Activated T-cell treated with anti-CD3 and anti-CD28 coated beads for 24 hours (primary cell): ENCODE results near the gene PTRH1.

ENCODE experiments used
- DNase-seq: peaks from one replicate; pipeline ENCODE4 v3.0.0-alpha.2; 2020; ENCODE audit warnings: low read depth

The PTRH1 gene

DNA sequence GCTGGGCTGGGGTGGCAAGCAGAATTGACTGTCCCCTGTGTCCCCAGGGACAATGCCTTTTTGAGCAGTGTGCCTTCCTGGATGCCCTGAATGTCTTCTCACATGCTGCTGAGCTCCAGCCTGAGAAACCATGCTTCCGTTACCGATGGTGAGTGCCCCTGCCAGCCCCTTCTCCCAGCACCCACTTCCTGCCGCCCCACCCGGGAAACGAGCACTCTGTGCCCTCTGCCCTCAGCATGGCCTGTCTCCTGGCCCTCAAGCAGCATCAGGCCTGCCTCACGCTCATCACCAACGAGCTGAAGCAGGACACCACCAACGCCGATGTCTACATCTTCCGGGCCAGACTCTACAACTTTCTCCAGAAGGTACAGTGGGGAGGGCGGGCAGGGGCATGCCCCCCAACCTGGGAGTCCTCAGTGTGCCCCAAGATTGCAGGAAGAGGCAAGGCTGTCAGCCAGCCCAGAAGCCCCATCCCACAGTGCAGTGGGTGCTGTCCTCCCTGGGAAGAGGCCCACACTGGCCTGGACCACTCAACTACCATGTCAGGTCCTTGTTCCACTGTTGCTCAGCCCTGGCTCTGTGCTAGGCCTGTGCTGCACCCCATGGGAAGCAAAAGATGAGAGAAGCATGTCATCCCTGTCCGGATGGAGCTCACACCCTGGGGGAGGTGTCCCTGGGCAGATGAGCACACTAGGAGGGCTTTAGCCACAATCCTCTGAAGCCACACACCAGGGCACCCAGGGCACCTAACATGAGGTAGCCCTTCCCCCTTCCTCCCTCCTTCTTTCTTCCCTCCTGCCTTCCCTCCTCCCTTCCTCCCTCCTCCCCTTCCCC is 4.8 kb upstream of the PTRH1 start:
- DNase-seq, result no peak

DNA sequence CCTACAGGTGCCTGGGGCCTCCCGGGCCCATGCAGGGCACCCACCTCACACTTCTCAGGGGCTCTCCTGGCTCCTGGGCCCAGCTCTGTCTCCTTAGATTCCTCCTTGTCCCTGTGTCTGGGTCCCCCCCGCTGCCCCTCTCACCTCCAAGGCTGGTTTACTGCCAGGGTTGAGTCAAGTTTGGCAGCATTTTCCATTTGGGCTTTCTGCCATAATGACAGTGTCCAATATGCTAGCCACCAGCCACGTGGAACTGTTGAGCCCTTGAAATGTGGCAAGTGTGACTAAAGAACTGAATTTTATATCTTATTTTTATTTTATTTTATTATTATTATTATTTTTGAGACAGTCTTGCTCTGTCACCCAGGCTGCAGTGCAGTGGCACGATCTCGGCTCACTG is 2.3 kb upstream of the PTRH1 start:
- no peak for DNase-seq

DNA sequence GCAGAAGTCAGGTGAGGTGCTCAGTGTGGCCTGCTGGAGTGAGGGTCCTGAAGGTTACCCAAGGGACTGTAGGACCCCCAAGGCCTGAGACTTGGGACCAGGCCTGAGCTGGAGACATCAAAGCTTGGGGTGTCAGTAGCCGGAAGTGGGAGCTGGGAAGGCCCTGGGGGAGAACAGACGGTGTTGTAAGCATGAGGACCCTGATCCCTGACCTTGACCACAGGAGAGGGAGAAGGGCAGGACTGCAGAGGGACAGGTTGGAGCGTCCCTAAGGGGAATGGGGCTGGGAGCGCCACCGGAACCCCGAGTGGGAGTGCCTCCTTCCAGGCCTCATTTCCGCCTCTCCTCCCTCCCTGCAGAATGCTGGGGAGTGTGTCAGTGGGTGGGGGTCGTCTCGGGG is 949 bp upstream of the PTRH1 start:
- DNase-seq, result no peak

DNA sequence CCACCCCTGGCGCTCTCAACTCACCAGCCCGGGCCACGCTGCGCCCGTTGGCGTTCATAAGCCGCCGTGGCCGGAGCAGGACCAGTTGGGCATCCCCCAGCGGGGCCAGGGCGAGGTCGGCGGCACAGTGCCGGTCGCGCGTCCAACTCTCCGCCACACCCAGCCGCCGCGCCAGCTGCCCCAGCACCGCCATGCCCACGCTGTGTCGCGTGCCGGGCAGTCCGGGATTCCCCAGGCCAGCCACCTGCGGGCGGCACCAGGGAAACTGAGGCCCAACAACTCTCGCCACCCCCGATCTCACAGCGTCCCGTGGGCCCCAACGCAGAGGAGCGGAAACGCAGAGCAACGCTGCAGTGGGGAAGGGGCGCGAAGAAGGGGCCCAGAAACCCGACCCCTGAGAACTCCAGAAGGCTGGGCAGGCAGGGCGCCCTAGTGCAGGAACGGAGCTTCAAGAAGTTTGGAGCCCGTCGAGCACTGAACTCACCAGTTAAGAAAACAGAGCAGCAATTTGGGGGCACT is 453 bp downstream of the PTRH1 start:
- DNase-seq, result no peak

DNA sequence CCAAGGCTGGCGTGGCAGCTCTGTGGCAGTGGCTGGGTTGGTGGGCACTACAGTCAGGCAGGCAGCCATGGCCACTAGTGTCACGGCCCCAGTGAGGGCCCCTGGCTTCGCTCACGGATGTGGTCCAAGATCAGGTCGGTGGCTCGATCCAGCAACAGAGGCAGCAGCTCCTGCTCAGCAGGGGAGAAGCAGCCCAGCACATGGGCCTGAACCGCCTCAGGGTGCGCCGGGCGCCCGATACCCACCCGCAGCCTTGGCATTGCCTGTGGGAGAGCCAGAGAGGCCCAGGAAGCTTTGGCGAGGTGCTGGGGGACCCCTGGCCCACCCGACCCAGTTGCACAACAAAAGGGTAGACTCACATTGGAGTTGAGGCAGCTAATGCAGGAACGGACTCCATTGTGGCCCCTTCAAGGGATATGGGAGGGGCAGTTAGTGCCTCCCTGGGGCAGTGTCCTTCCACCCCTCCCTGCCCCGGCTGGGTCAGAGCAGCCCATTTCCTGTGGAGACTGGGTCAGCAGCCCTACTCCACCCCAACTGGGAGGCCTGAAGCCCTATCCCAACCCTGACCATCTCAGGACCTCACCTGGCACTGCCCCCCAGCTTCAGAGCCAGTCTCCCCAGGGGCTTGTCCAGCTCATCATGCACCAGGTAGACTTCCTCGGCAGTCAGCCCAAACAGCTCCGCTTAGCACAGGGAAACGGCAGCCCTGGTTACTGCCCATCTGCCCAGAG is 1.3 kb downstream of the PTRH1 start:
- DNase-seq, result no peak

DNA sequence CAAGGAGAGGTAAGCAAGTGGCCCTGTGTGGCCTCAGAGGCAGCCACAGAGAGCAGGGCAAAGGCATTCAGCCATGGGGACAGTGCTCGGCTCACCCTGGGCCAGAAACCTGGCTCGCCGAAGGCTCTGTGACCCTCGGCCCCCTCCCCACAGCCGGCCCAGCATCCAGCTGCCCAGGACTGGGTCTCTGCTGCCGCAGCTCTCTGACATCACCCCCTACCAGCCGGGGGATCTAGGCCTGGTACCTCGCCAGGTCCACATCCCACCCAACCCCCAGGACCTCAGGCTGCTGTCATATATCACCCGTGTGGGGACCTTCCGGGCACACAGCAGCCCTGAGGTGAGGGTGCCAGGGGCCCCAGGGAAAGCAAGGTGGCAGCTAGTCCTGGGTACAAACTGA is 2.6 kb downstream of the PTRH1 start:
- DNase-seq, result no peak

DNA sequence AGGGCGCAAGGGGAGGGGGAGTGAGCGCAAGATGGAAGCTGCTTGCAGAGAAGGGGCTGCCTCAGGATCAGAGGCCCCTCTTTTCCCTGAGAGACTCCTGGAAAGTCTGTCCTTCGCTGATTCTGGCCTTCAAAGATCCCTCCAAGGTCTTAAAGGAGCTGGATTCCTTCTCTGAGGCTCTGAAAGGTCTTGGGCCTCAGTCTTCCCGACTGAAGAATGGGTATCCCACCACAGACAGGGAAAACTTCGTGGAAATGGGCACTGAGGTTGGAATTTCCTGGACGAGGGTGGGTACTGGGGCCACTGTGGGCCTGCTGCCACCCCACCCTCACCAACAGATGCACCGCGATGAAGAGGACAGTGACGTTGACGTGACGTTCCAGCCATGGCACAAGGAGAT is 3.1 kb downstream of the PTRH1 start:
- DNase-seq, result no peak

DNA sequence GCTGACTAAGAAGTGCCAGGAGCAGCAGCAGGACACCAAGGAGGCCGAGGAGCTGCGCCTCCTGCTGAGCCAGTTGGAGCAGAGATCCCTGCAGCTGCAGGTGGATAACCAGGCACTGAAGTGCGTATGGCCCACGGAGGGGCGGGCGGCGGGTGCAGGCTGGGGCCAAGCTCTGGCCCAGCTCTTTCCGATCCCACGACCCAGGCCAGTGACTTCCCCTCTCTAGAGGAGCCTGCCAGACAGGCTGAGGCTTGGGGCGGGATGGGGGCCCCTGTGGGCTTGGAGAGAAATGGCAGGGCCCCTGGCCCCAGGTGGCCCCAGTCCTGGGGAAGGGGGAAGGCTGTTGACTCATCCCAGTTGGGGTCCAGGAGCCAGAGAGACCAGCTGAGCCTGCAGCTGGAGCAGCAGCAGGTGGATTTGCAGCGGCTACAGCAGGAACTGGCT is 3.6 kb downstream of the PTRH1 start:
- DNase-seq, result no peak

DNA sequence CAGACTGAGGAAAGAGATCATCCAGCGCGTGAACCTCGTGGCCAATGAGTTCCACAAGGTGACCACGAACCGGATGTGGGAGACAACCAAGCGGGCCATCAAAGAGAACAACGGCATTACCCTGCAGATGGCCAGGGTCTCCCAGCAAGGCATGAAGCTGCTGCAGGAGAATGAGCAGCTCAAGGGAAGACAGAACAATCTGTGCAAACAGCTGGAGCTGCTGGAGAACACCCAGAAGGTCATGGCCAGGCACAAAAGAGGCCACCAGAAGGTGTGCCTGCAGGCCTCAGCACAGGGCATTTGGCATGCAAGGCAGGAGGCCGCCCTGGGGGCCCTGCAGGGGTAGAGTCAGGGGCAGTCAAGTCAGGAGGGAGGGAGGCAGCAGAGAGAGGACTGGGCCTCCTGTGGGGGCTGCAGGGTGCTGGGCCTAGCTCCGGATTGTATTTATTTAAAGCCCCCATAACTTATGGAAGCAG is 4.2 kb downstream of the PTRH1 start:
- no peak for DNase-seq

DNA sequence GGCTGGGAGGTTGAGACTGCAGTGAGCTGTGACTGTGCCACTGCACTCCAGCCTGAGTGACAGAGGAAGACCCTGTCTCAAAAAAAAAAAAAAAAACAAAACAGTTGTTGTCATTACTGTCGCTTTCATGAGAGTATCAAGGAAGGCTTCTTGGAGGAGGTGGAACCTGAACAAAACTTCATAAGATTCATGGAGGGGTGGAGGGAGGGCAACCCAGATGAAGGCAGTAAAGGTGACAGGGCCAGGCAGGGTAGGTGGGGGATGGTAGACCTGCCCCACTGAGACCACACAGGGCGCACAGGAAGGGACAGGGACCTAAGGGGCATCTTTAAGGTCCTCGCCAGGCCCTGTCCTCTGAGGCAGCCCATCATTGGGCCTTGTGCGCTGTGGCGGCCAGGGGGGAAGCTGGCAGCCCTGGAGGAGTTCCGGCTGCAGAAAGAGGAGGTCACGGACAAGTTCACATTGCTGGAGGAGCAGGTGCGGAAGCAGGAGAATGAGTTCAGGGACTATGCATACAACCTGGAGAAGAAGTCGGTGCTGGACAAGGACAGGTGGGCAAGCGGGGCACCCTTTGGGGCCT is 5.2 kb downstream of the PTRH1 start:
- no peak for DNase-seq

DNA sequence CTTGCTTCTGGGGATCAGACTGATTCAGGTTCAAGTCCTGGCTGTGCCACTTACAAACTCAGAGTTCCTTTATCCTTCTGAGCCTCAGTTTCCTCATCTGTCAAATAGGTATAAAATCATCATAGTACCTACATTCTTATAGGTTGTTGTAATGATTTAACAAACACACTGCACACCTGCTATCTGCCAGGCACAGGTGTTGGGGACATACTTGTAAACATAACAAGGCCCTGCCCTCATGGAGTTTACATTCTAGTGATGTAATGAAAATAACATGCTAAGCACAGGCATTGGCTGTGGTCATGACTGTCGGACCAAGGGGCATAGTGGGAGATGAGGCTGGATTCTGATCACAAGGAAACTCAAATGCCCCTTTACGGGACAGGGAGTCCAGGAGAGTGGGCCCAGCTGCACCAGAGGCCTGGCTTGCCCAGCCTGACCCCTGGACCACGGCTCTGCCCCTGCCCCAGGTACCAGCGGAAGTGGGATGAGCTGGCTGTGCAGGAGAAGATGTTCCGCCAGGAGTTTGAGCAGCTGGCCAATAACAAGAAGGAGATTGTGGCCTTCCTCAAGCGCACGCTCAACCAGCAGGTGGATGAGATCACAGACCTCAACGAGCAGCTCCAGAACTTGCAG is 6.4 kb downstream of the PTRH1 start:
- DNase-seq, result no peak

DNA sequence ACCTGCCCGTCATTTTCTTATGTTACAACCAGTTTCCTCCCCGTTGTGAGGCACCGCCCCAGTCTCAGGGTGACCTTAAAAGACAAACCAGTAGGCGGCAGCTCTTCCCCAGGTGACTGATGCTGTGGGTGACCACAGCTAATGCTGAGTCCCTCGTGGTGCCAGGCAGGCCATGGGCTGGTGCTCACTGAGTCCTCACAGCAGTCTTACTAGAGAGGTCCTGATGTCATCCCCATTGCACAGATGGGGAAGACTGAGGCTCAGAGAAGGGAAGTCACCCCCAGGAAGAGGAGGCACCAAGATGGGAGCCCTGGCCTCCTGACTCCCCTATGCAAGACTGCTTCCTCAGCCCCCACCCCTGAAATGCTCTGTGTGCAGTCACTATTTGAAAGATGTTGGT is 7.7 kb downstream of the PTRH1 start:
- no peak for DNase-seq

DNA sequence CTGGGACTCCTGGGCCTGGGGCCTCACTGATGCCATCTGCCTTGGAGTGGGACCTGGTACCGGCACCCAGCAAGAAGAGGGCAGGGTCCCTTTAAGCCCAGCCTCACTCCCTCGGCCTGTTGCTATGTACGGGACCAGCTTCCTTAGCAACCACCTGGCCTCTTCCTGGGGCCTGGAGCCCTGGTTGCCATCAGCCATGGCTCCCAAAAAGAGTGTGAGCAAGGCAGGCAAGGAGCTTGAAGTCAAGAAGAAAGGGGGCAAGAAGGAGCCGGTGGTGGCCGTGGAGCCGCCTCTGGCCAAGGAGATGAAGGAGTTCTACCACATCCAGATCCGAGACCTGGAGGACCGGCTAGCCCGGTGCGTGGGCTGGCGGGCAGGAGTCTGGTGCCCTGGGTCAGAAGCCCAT is 8.6 kb downstream of the PTRH1 start, which contains the start of gene CFAP157:
Gene CFAP157 (plus strand): TSS at position 153 of the 406 bp plus-strand sequence. CDS start 44 bp downstream, at position 197.
- DNase-seq, result no peak

DNA sequence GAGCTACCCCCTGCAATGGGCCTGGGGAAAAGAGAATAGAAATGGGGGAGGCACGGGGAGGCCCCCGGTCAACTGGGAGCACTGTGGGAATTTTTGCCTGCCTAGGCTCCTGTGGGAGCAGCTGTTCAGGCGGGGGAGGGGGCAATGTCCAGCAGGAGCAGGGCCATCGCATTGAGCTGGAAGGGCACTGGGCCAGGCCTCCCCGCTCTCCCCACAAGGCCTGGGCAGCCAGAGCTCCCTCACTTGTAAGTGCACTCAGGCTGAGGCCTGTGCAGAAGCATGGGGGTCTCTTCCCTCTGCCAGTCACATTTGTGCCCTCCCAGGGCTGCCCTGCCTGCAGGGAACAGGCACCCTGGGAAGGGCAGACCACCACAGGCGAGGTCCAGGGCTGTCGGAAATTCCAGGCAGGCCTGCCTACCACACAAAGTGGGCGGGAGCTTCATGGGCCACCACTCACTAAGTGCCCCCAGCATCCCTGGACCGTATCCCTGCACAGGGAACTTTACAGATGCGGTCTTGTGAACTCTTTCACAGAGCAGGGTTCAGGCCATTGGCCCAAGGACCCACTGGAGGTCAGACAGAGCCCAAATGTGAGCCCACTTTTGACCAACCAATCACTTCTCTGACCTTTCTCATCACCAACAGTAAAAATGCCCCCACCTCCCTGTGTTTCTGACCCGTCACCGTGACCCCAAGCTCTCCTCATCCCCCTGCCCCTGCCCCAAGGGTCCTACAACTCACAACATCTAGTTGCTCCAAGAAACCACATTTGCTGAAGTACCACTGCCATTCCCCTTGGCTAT is 9.7 kb downstream of the PTRH1 start:
- DNase-seq, result no peak

DNA sequence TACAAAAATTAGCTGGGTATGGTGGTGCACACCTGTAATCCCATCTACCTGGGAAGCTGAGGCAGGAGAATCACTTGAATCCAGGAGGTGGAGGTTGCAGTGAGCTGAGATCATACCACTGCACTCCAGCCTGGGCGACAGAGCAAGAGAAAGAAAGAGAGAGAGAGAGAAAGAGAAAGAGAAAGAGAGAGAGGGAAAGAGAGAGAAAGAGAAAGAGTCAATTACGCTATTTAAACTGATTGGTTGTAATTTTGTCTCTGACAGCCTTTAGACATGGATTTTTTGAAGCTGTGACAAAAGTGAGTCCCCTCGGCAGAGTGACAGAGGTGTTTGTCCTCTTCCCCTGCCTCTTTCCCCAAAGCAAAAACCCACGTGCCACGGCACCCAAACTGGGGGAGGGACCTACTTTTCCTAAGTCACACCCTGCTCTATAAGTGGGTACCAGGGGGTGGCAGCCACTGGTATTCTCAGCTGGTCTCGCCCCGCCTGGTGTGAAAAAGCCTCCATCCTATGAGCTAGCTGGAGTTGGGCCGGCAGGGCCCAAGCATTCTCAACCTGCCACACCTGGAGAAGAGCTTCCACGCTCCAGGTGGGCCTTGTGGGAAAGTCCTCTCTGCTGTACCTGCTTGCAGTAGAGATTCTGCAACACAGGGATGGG is 12.0 kb downstream of the PTRH1 start:
- no peak for DNase-seq

DNA sequence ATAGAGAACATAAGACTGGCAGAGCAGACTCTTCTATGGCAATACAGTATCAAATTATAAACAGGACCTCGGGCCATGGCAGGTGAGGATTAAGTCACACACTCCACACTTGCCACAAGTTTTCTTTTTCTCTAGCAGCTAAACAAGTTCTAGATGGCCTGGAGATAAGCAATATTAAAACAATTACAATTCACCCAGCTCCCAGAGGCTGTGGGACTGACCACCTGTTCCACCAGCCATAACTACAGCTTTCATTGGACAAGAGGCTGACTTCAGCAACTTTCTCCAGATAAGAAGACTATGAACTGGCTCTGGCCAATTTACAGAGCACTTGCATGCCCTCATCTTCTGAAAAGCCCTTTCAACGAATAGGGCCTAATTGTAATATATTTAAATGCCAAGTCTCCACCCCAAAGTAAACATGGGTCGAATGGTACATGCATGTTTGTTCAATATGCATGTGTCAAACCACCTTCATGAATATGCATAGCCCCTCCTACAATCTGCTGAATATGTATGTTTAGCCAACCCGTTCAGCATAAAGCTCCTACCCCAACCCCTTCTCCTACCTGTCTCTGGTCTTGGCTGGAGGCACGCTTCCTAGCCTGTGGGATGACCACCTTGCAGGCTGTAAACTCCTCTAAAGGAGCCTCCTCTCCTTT is 14.7 kb downstream of the PTRH1 start:
- DNase-seq, result no peak

DNA sequence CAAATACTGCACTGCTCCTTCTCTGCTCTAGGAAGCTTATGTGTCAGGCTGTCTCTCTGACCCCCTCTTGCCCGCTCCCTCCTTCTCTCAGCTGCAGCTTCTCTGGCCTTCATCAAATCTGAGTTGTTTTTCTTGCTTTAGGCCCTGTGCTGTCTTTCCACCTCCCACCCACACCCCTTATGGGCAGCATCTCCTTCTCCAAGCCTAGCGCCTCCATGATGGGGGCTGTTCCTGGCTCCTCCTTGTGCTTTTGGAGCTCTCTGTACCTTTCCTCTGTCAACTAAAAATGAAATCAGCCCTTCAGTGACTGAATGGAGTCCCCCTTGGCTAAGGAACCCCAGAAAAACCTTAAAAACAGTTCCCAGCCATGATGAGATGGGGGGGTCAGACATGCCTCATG is 15.3 kb downstream of the PTRH1 start:
- no peak for DNase-seq

DNA sequence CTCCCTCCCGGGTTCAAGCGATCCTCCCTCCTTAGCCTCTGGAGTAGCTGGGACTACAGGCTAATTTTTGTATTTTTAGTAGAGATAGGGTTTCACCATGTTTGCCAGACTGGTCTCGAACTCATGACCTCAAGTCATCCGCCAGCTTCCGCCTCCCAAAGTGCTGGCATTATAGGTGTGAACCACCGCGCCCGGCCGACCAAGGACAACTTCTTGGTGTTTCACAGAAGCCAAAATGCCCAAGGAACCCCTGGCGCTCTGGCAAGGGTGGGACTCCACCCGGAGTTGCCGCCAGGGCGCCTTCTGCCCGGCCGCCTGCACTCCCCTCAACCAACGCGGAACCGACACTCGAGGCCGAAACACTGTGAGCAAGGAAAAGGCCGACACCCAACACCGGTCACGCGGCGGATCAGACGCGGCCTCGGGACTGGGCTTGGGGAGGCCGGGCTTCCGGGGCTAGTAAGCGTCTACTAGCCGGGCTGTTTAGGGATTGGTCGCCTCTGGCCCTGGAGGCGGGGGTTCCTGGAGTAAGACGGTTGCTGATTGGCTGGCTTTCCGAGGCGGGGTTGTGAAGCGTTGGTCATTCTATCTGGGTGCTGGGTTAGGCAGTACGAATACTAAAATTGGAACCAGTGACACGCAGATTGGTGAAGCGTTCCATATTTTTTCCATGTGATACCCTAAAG is 16.3 kb downstream of the PTRH1 start:
- peak; percentile 82 for DNase-seq

DNA sequence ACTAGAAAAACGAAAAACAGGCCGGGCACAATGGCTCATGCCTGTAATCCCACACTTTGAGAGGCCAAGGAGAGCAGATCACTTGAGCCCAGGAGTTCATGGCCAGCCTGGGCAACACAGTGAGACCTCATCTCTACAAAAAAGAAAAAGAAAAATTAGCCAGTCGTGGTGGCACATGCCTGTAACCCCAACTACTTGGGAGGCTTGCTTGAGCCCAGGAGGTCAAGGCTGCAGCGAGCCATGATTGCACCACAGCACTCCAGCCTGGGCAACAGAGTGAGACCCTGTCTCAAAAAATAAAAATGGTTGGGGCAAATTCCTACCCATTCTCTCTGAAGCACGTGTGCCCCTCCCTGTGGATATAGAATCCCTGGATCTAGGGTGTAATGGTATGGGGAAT is 17.1 kb downstream of the PTRH1 start:
- DNase-seq, result no peak

DNA sequence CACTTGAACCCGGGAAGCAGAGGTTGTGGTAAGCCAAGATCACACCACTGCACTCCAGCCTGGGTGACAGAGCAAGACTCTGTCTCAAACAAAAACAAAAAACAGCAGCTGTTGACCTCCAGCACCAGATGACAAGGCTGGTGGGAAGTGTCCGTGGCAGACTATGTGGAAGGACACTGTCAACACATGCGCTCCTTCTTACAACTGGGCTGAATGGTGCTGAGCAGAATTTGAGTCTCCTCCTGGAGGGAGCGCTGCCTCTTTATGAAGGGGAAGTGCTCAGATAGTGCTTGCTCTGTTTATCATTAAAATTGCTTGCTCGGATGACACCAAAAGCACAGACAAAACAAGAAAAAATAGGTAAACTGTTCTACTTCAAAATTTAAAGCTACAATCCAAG is 17.9 kb downstream of the PTRH1 start:
- no peak for DNase-seq
